MM.1S (cell line): ENCODE measurements around the gene TMCC1.

ENCODE experiments used
- EZH2 ChIP-seq: fragments of 300-600 bp; sonication (generic); optimal IDR thresholded peaks from 2 replicates; pipeline ENCODE3; 2017; ENCODE audit warnings: low read depth, mild to moderate bottlenecking, antibody characterized with exemption, low read length, mixed read lengths
- EZH2phosphoT487 ChIP-seq: fragments of 300-600 bp; sonication (generic); IDR thresholded peaks from 2 replicates; pipeline ENCODE4 v1.6.1; 2018; ENCODE audit warnings: antibody characterized with exemption, low read length
- TF ChIP-seq, protein P1 (sequence below): fragments of 300-600 bp; sonication (generic); IDR thresholded peaks from 2 replicates; pipeline ENCODE4 v1.5.1; 2016; ENCODE audit warnings: antibody characterized with exemption, low read length, mixed read lengths

DNA sequence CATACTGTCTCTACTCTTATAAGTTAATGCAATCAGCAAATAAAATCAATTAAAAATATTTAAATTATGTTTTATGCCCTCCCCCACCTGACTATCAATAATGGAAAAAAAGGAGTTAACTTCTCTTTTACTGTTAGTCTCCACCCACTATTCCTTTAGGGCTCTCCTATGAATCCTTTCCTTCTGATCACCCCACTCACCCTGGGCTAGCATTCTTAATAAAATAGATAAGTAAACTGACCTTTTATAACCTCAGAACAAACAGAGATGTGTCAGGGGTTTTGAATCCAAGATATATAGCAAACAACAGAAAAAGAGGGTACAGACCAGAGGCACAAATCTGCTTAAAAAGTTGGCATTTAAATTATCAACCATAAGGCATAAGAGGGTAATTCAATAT, 171.0 kb downstream of the TMCC1 start:
- TF ChIP-seq, protein P1, sequence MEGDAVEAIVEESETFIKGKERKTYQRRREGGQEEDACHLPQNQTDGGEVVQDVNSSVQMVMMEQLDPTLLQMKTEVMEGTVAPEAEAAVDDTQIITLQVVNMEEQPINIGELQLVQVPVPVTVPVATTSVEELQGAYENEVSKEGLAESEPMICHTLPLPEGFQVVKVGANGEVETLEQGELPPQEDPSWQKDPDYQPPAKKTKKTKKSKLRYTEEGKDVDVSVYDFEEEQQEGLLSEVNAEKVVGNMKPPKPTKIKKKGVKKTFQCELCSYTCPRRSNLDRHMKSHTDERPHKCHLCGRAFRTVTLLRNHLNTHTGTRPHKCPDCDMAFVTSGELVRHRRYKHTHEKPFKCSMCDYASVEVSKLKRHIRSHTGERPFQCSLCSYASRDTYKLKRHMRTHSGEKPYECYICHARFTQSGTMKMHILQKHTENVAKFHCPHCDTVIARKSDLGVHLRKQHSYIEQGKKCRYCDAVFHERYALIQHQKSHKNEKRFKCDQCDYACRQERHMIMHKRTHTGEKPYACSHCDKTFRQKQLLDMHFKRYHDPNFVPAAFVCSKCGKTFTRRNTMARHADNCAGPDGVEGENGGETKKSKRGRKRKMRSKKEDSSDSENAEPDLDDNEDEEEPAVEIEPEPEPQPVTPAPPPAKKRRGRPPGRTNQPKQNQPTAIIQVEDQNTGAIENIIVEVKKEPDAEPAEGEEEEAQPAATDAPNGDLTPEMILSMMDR = no peak
- TF ChIP-seq EZH2phosphoT487 = no peak
- TF ChIP-seq EZH2 = no peak
